ENCODE data around the gene TMEM121. TPM values are rescaled to one million over a fixed set of nuclear protein-coding genes. Genes with fewer than 3 reads are reported as not detected.

TMEM121 gene
- total RNA-seq, 1 donor: 4.0 TPM

DNA sequence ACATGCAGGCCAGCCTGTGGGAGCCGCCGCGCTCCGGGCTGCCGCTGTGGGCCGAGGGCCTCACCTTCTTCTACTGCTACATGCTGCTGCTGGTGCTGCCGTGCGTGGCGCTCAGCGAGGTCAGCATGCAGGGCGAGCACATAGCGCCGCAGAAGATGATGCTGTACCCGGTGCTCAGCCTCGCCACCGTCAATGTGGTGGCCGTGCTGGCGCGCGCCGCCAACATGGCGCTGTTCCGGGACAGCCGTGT is 2.9 kb downstream of the TMEM121 start:
- no peak overlapping the region for H3K4me3 ChIP-seq (ENCODE audit: low read depth, low read length)
- no peak for DNase-seq (ENCODE audit: low read depth)

DNA sequence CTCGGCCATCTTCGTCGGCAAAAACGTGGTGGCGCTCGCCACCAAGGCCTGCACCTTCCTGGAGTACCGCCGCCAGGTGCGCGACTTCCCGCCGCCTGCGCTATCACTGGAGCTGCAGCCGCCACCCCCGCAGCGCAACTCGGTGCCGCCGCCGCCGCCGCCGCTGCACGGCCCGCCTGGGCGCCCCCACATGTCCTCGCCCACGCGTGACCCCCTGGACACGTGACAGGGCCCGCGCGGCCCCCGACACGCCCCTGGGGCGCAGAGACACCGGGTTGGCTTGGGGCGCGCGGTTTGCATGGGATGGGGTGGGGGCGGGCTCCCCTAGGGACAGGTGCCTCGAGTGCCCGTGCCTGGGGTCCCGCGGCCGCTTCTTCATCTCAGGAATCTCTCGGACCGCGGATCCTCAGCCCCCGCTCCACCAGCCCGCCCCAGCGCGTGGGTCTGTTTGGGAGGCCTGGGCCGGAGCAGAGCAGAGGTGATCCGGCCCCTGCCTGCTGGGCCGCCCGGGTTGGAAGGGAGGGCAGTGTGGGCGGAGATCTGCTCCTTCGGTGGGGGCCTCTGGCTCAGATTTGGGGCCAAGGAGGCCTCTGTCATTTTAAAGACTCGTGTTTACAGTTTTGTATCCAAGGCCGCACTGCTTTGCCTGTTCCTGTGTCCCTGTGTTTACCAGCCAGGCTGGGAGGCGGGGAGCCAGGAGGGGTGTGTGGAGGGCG is 3.3 kb downstream of the TMEM121 start:
- no peak for DNase-seq (ENCODE audit: low read depth)
- no peak overlapping the region for H3K4me3 ChIP-seq (ENCODE audit: low read depth, low read length)
- TF ChIP-seq, protein P1, sequence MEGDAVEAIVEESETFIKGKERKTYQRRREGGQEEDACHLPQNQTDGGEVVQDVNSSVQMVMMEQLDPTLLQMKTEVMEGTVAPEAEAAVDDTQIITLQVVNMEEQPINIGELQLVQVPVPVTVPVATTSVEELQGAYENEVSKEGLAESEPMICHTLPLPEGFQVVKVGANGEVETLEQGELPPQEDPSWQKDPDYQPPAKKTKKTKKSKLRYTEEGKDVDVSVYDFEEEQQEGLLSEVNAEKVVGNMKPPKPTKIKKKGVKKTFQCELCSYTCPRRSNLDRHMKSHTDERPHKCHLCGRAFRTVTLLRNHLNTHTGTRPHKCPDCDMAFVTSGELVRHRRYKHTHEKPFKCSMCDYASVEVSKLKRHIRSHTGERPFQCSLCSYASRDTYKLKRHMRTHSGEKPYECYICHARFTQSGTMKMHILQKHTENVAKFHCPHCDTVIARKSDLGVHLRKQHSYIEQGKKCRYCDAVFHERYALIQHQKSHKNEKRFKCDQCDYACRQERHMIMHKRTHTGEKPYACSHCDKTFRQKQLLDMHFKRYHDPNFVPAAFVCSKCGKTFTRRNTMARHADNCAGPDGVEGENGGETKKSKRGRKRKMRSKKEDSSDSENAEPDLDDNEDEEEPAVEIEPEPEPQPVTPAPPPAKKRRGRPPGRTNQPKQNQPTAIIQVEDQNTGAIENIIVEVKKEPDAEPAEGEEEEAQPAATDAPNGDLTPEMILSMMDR (IDR thresholded peaks at IDR 0.05; ENCODE audit: insufficient read depth, low read length): no peak

More for the DNA sequence above, 2.9 kb downstream of the TMEM121 start:
- TF ChIP-seq, protein P1 (IDR thresholded peaks at IDR 0.05; ENCODE audit: insufficient read depth, low read length): no peak

DNA sequence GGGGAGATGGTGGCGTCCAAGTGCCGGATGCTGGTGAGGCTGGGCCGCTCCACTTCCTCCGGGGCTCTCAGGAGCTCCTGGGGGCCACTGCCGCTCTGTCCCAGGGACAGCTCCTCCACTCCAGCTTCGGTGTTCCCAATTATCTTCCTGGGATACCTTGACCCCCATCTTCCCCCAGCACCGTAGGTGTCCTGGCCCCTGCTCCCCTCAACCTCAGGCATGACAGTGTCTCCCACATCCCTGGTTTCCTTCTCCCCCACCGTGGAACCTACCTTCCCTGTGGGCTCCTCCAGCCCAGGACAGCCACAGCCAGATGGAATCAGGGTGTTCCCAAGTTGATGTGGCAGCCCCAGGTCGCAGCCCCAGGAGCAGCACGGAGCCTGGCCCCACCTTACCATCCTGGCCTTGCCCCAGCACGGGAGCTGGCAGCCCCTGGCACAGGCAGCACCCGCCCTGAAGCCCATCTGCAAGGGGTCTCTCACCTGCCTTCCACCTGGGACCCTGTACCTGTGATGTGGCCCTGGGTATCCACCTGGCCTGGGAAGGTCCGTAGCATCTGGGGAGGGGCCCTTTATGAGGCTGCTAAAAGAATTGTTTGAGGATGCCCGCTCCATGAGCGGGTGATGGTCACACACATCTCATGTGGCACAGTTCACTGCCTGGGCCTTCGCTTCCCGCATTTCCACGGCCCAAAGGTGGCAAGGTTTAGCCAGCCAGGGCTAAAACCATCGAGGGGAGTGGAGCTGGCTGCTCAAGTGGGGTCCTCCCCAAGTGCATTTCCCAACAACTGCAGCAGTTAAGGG is 4.1 kb downstream of the TMEM121 start:
- H3K4me3 ChIP-seq (ENCODE audit: low read depth, low read length): no peak overlapping the region
- DNase-seq (ENCODE audit: low read depth): no peak
- TF ChIP-seq, protein P1 (IDR thresholded peaks at IDR 0.05; ENCODE audit: insufficient read depth, low read length): no peak

DNA sequence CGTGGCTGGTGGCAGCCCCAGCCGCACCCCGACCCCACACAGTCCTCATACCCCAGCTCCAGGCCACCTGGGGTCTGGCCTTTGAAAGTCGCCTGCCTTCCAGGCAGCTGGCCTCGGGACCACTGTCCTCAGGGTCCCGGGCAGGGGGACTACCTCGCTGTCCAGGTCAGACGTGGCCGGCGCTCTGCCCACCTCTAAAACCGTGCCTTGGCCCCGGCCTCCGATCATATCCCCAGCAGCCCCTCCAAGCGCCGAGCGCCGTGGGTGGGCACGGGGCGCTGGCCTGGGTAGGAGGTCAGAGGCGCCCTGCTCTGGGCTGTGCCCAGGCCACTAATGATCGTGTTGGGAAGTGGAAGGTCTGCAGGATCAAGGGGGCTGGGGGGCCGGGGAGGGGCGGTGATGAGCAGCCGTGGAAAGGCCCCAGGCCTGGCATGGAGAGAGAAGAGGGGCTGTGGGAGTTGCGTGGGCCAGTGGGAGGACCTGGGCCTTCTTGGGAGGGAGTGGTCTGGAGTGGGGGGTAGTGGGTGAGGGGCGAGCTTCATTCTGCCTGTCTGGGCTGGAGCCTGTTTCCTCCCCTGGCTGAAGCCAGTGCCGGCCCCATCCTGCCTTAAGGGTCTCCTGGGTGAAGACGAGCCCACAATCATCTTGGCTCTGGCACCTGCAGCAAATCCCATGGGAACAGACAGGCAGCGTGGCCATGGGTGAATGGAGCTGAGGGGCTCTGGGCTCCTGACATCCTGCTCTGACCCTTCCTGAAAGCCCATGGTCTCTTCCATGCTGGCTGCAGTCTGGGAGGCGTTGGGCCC is 4.9 kb downstream of the TMEM121 start:
- no peak overlapping the region for H3K4me3 ChIP-seq (ENCODE audit: low read depth, low read length)
- no peak for DNase-seq (ENCODE audit: low read depth)
- TF ChIP-seq, protein P1 (IDR thresholded peaks at IDR 0.05; ENCODE audit: insufficient read depth, low read length): no peak

DNA sequence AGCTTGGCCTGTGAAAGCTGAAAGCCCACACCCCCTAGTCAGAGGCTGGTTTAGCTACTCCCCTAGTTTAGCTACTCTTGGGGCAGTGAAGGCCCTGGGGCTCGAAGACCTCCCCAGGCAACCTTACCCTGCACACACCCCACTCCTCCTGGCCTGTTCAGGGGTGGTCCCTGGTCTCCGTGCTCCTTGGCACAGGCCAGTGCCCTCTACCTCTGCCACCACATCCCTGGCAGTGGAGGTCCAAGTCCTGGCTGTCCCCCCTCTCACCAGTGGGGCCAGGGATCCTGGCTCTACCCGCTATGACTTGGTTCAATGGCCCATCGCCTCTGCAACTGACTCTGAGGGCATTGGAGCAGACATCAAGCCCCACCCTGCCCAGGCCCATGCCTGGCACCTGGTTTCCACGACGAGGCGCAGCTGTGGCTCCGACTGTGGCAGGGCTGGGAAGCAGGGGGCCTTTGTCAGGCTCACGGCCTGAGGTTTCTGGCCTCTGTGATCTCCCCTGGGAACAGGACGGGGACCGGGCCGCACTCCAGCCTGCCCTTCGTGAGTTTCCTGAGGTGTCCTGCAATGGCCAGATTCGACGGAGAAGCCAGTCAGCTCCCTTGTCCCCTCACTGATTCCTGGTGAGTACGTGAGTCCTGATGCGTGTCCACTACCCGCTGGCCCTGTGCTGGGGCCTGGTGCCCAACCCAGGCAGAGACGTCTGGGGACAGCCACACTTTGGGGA is 5.7 kb downstream of the TMEM121 start:
- no peak overlapping the region for H3K4me3 ChIP-seq (ENCODE audit: low read depth, low read length)
- no peak for DNase-seq (ENCODE audit: low read depth)
- TF ChIP-seq, protein P1 (IDR thresholded peaks at IDR 0.05; ENCODE audit: insufficient read depth, low read length): no peak

DNA sequence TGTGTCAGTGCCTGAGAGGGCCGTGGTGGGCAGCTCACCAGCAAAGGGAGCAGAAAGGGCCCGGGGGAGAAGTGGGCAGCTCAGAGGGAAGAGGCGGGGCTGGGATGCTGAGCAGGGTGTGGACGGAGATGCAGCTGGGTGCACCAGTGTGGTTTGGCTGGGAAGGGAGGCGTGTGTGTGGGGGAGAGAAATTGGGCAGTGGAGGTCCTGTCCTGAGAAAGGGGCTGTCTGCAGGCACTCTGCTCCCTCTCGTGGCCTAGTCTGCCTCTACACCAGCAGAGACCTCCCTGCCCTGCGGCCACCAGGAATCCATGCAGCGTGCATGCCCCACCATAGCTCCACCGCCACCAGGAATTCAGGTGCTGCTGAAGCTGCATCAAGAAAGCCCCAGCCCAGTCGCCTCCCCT is 6.4 kb downstream of the TMEM121 start:
- peak; percentile 41 for DNase-seq (ENCODE audit: low read depth)
- TF ChIP-seq, protein P1 (IDR thresholded peaks at IDR 0.05; ENCODE audit: insufficient read depth, low read length): peak; percentile 64
- H3K4me3 ChIP-seq (ENCODE audit: low read depth, low read length): no peak overlapping the region
